HL-60 (cell line): ENCODE measurements around the gene RERE.

Source experiments
- CTCF ChIP-seq: IDR thresholded peaks from one replicate; pipeline ENCODE4 v1.5.1; 2011; ENCODE audit warnings: low read length, control low read depth, inconsistent platforms; ENCODE audit not compliant: insufficient read depth
- REST ChIP-seq: IDR thresholded peaks from 2 replicates; pipeline ENCODE4 v1.6.1; 2012; ENCODE audit warnings: low read depth; ENCODE audit not compliant: insufficient replicate concordance

- no peak for TF ChIP-seq REST
- no peak for TF ChIP-seq CTCF
Measured at GRCh38 chr1:8604041-8604945, 213.1 kb downstream of the RERE start.
